AG09319 (cell line): ENCODE results near the gene PLA2R1.

Experiments used
- DNase-seq: peaks from one replicate; pipeline ENCODE4 v3.0.0-alpha.2; 2010; ENCODE audit warnings: low read depth; ENCODE audit errors: extremely low read depth
- CTCF ChIP-seq: IDR thresholded peaks from 2 replicates; pipeline ENCODE4 v1.5.1; 2011; ENCODE audit warnings: low read depth, mild to moderate bottlenecking, inconsistent platforms, low read length, moderate library complexity

Gene PLA2R1

GRCh38 chr2:159903443-159904126 lies 158.8 kb downstream of the PLA2R1 start:
- no peak for DNase-seq
- TF ChIP-seq CTCF = no peak

- no peak for DNase-seq
- no peak for TF ChIP-seq CTCF
Measured at GRCh38 chr2:159902722-159903121, 159.7 kb downstream of the PLA2R1 start.

- no peak for TF ChIP-seq CTCF
- DNase-seq = no peak
Measured at GRCh38 chr2:159900343-159900742, 162.1 kb downstream of the PLA2R1 start.

GRCh38 chr2:159898441-159898840 lies 164.0 kb downstream of the PLA2R1 start:
- no peak for TF ChIP-seq CTCF
- no peak for DNase-seq

GRCh38 chr2:159897720-159898119 lies 164.7 kb downstream of the PLA2R1 start:
- DNase-seq = no peak
- no peak for TF ChIP-seq CTCF

GRCh38 chr2:159897081-159897480 lies 165.3 kb downstream of the PLA2R1 start:
- no peak for DNase-seq
- TF ChIP-seq CTCF = no peak

DNA sequence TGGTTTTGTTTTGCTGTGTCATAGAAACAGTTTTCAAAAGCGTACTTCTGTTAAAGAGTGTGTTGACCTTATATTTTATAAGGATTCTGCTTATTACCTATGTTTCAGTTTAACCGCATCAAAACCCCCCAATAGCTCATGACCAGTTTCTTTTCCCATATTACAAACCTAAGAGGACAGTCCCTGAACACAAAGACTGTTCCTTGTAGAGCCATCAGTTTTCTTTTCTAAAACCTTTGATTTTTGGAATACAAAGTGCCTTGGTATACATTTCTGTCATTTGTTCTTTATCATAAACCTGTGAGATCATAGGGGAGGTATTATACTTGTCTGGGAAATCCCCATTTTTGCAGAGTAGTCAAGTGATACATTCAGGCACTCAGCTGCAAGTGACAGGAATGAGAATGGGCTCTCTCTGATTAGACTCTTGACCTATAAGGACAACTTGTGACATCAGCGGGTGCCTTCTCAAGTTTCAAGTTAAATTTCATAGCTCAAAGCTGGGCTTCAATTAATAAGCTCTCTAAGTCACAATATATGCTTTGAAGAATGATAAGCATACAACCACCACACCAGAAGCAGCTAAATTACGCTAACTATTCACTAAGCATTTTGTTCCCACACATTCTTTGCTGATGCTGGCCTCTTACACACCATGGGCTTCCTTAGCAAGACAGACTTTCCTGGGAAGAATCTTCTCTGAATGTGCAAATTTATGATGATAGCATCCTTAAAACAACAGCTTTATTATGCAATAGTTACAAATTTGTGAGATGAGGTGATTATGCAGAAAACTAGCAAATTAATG lies 167.0 kb downstream of the PLA2R1 start:
- no peak for TF ChIP-seq CTCF
- no peak for DNase-seq
